ENCODE results near the gene NEURL1.

GRCh38 chr10:103557455-103557854, 64.0 kb downstream of the NEURL1 start:
- no peak for TF ChIP-seq CTCF (conservative IDR thresholded peaks at IDR 0.05; ENCODE audit: low read depth, low read length)
- TF ChIP-seq EZH2phosphoT487 (IDR thresholded peaks at IDR 0.05; ENCODE audit: borderline replicate concordance, low read length) = no peak
- TF ChIP-seq EZH2 (IDR thresholded peaks at IDR 0.05; ENCODE audit: low read length, unreplicated experiment) = no peak

Measured in PC-3 (cell line).